K562 (cell line): ENCODE measurements around the gene SEC24A.

Experiments
- EGR1 ChIP-seq: fragments of 450-650 bp; conservative IDR thresholded peaks from 2 replicates; pipeline ENCODE4 v1.6.1; 2017; ENCODE audit warnings: mild to moderate bottlenecking
- EZH2 ChIP-seq: IDR thresholded peaks from 2 replicates; pipeline ENCODE4 v1.6.1; 2012; ENCODE audit warnings: low read depth, mild to moderate bottlenecking, inconsistent platforms, low read length, borderline replicate concordance
- FOXJ3 ChIP-seq: sonication (generic); formaldehyde crosslinking; IDR thresholded peaks from 2 replicates; pipeline ENCODE4 v1.4.0; 2020; ENCODE audit warnings: mild to moderate bottlenecking, missing genetic modification reagents
- MAX ChIP-seq: sonication (generic); formaldehyde crosslinking; IDR thresholded peaks from 2 replicates; pipeline ENCODE4 v1.9.0; 2022; ENCODE audit warnings: mild to moderate bottlenecking, missing genetic modification reagents
- POLR2AphosphoS5 ChIP-seq: IDR thresholded peaks from 2 replicates; pipeline ENCODE4 v1.6.1; 2011; ENCODE audit warnings: mild to moderate bottlenecking, low read depth, low read length, moderate library complexity; ENCODE audit not compliant: control insufficient read depth, insufficient read depth
- SMAD4 ChIP-seq: fragments of 250-450 bp; sonication (Bioruptor Pico); conservative IDR thresholded peaks from 2 replicates; pipeline ENCODE4 v1.8.0; 2021; ENCODE audit warnings: inconsistent platforms, mild to moderate bottlenecking, moderate library complexity
- SMARCC2 ChIP-seq: fragments of 450-650 bp; IDR thresholded peaks from 2 replicates; pipeline ENCODE4 v1.6.1; 2017; ENCODE audit warnings: antibody characterized with exemption, moderate library complexity, mild to moderate bottlenecking, low read depth
- YBX1 ChIP-seq: fragments of 450-650 bp; IDR thresholded peaks from 2 replicates; pipeline ENCODE4 v1.7.1; 2016; ENCODE audit warnings: mild to moderate bottlenecking
- TF ChIP-seq, protein P1 (sequence below), 3 experiments: IDR thresholded peaks in 2 of 3; conservative IDR thresholded peaks in 1 of 3; 2 replicates each; pipeline ENCODE4 v1.5.1; 2011 to 2012; ENCODE audit warnings: low read length in 3 of 3, mild to moderate bottlenecking in 3 of 3, control low read depth in 2 of 3, improper control_type of control experiment in 1 of 3, inconsistent platforms in 1 of 3, low read depth in 1 of 3, mixed read lengths in 1 of 3, moderate library complexity in 1 of 3; ENCODE audit not compliant: insufficient read depth in 2 of 3
- TF ChIP-seq, protein P2 (sequence below), 2 experiments: fragments of 450-650 bp in 1 of 2; IDR thresholded peaks; 2 replicates each; pipeline ENCODE4 v1.6.1; 2011 to 2017; ENCODE audit warnings: low read depth in 2 of 2, antibody characterized with exemption in 1 of 2, borderline replicate concordance in 1 of 2, low read length in 1 of 2, mild to moderate bottlenecking in 1 of 2, mixed read lengths in 1 of 2; ENCODE audit not compliant: control insufficient read depth in 1 of 2
- TF ChIP-seq, protein P3 (sequence below), 2 experiments: fragments of 450-650 bp; conservative IDR thresholded peaks; 2 replicates each; pipeline ENCODE4 v1.6.1; 2017; ENCODE audit warnings: mild to moderate bottlenecking in 2 of 2, moderate library complexity in 2 of 2

GRCh38 chr5:134714541-134714940 is 66.0 kb downstream of the SEC24A start:
- TF ChIP-seq, protein P1, sequence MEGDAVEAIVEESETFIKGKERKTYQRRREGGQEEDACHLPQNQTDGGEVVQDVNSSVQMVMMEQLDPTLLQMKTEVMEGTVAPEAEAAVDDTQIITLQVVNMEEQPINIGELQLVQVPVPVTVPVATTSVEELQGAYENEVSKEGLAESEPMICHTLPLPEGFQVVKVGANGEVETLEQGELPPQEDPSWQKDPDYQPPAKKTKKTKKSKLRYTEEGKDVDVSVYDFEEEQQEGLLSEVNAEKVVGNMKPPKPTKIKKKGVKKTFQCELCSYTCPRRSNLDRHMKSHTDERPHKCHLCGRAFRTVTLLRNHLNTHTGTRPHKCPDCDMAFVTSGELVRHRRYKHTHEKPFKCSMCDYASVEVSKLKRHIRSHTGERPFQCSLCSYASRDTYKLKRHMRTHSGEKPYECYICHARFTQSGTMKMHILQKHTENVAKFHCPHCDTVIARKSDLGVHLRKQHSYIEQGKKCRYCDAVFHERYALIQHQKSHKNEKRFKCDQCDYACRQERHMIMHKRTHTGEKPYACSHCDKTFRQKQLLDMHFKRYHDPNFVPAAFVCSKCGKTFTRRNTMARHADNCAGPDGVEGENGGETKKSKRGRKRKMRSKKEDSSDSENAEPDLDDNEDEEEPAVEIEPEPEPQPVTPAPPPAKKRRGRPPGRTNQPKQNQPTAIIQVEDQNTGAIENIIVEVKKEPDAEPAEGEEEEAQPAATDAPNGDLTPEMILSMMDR (IDR thresholded peaks at IDR 0.05 in 2 of 3, conservative IDR thresholded peaks at IDR 0.05 in 1 of 3; ENCODE audit: insufficient read depth in 2 of 3, low read depth in 1 of 3, low read length in 3 of 3) = no peak
- TF ChIP-seq MAX (CRISPR knock-in tag) (no peak), YBX1 (no peak), SMARCC2 (no peak), EZH2 (no peak), EGR1 (no peak), FOXJ3 (CRISPR knock-in tag) (no peak), SMAD4 (CRISPR knock-in tag) (no peak), POLR2AphosphoS5 (no peak)
- TF ChIP-seq, protein P2, sequence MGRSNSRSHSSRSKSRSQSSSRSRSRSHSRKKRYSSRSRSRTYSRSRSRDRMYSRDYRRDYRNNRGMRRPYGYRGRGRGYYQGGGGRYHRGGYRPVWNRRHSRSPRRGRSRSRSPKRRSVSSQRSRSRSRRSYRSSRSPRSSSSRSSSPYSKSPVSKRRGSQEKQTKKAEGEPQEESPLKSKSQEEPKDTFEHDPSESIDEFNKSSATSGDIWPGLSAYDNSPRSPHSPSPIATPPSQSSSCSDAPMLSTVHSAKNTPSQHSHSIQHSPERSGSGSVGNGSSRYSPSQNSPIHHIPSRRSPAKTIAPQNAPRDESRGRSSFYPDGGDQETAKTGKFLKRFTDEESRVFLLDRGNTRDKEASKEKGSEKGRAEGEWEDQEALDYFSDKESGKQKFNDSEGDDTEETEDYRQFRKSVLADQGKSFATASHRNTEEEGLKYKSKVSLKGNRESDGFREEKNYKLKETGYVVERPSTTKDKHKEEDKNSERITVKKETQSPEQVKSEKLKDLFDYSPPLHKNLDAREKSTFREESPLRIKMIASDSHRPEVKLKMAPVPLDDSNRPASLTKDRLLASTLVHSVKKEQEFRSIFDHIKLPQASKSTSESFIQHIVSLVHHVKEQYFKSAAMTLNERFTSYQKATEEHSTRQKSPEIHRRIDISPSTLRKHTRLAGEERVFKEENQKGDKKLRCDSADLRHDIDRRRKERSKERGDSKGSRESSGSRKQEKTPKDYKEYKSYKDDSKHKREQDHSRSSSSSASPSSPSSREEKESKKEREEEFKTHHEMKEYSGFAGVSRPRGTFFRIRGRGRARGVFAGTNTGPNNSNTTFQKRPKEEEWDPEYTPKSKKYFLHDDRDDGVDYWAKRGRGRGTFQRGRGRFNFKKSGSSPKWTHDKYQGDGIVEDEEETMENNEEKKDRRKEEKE (IDR thresholded peaks at IDR 0.05; ENCODE audit: borderline replicate concordance in 1 of 2, control insufficient read depth in 1 of 2, low read depth in 2 of 2, low read length in 1 of 2) = no peak
- TF ChIP-seq, protein P3, sequence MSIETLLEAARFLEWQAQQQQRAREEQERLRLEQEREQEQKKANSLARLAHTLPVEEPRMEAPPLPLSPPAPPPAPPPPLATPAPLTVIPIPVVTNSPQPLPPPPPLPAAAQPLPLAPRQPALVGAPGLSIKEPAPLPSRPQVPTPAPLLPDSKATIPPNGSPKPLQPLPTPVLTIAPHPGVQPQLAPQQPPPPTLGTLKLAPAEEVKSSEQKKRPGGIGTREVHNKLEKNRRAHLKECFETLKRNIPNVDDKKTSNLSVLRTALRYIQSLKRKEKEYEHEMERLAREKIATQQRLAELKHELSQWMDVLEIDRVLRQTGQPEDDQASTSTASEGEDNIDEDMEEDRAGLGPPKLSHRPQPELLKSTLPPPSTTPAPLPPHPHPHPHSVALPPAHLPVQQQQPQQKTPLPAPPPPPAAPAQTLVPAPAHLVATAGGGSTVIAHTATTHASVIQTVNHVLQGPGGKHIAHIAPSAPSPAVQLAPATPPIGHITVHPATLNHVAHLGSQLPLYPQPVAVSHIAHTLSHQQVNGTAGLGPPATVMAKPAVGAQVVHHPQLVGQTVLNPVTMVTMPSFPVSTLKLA (conservative IDR thresholded peaks at IDR 0.05) = no peak
